Panc1 (cell line): ENCODE data around the gene B3GNT4. TPM values are rescaled to one million over a fixed set of nuclear protein-coding genes. Genes with fewer than 3 reads are reported as not detected.

Source experiments
- ATAC-seq: fragments of 200-7000 bp; cut with Tn5 transposase; 2 replicates; pipeline ENCODE4 v1.9.1; 2020; ENCODE audit warnings: mild to moderate bottlenecking, moderate library complexity
- BruUV-seq: library from RNA; stranded (reverse); fragments of 400-500 nt; replicated peaks from 2 replicates; lab custom pipeline; 2021; lab: Mats Ljungman, UMichigan
- CTCF ChIA-PET: fragments of 300-600 bp; sonication (Branson Sonifier 250); formaldehyde crosslinking; loops from one replicate; lab custom pipeline; 2022; ENCODE audit warnings: antibody characterized with exemption; lab: Charles Lee
- POLR2A ChIA-PET: fragments of 300-600 bp; sonication (Branson Sonifier 250); formaldehyde crosslinking; loops from one replicate; lab custom pipeline; 2022; ENCODE audit warnings: antibody characterized with exemption; lab: Charles Lee
- DNase-seq: peaks from one replicate; pipeline ENCODE4 v3.0.0-alpha.2; 2010; ENCODE audit warnings: low read depth, low spot score
- H3K27ac ChIP-seq: 2 replicates; pipeline ENCODE4 v1.5.1; 2011; ENCODE audit warnings: mild to moderate bottlenecking, low read length, inconsistent platforms
- H3K27me3 ChIP-seq: fragments of 200-500 bp; sonication (Bioruptor generic); 2 replicates; pipeline ENCODE4 v1.6.0; 2014; ENCODE audit warnings: low read length, inconsistent platforms; ENCODE audit not compliant: control insufficient read depth, insufficient read depth
- H3K36me3 ChIP-seq: fragments of 200-500 bp; sonication (Bioruptor generic); 2 replicates; pipeline ENCODE4 v1.5.1; 2014; ENCODE audit warnings: inconsistent platforms, mild to moderate bottlenecking, low read length, moderate library complexity; ENCODE audit not compliant: control insufficient read depth, insufficient read depth
- H3K4me1 ChIP-seq: 2 replicates; pipeline ENCODE4 v1.5.1; 2011; ENCODE audit warnings: inconsistent platforms, mild to moderate bottlenecking, low read length, moderate library complexity; ENCODE audit not compliant: control insufficient read depth, insufficient read depth
- H3K4me3 ChIP-seq, 2 experiments: 2 replicates each; pipeline ENCODE4 v1.5.1; 2011 to 2012; ENCODE audit warnings: low read depth in 2 of 2, low read length in 2 of 2, mild to moderate bottlenecking in 2 of 2, inconsistent platforms in 1 of 2, moderate library complexity in 1 of 2
- H3K9me3 ChIP-seq: fragments of 200-500 bp; sonication (Bioruptor generic); 2 replicates; pipeline ENCODE4 v1.5.1; 2014; ENCODE audit warnings: low read depth, mild to moderate bottlenecking, inconsistent platforms, low read length, moderate library complexity; ENCODE audit not compliant: control insufficient read depth, insufficient read depth
- CTCF ChIP-seq: fragments of 450-650 bp; IDR thresholded peaks from 2 replicates; pipeline ENCODE4 v1.5.1; 2017; ENCODE audit warnings: mild to moderate bottlenecking
- POLR2AphosphoS5 ChIP-seq: IDR thresholded peaks from 2 replicates; pipeline ENCODE4 v1.6.1; 2012; ENCODE audit warnings: mild to moderate bottlenecking, low read depth, low read length, moderate library complexity
- REST ChIP-seq, 2 experiments: IDR thresholded peaks; 2 replicates each; pipeline ENCODE4 v1.6.1; 2011 to 2012; ENCODE audit warnings: low read depth in 2 of 2, control low read depth in 1 of 2, low read length in 1 of 2, mild to moderate bottlenecking in 1 of 2, moderate library complexity in 1 of 2; ENCODE audit not compliant: insufficient read depth in 1 of 2
- SIN3A ChIP-seq: IDR thresholded peaks from 2 replicates; pipeline ENCODE4 v1.6.1; 2012; ENCODE audit warnings: low read depth, mild to moderate bottlenecking, low read length, moderate library complexity, borderline replicate concordance; ENCODE audit not compliant: insufficient read depth
- TCF7L2 ChIP-seq: IDR thresholded peaks from 2 replicates; pipeline ENCODE4 v1.6.1; 2011; ENCODE audit warnings: mild to moderate bottlenecking, low read depth, low read length, inconsistent platforms
- in situ Hi-C: cut with HindIII; loops from 2 replicates; pipeline ENCODE4 v1.10.0; 2016; ENCODE audit warnings: low sequenced_read_pairs, low pct_unique_long_range_greater_than_20kb
- intact Hi-C: fragments of 100-400 bp; cut with micrococcal nuclease; formaldehyde crosslinking; loops from one replicate; pipeline ENCODE4 v1.10.0; 2022; ENCODE audit not compliant: unreplicated experiment
- total RNA-seq: library from RNA; stranded (reverse); gene quantifications from one replicate; pipeline ENCODE4 v1.2.1, GENCODE V29; 2021; ENCODE audit not compliant: unreplicated experiment

Gene B3GNT4
- total RNA-seq, 1 experiment from 2014 or later, result 1.8 TPM

- POLR2A ChIA-PET, result interaction anchor here (0.6 kb wide), 1 partner anchor 98 kb away, joined by 6 read pairs; no protein-coding TSS in a partner anchor
- H3K4me1 ChIP-seq, result no peaks in the 10 kb centered on the region
- no peak overlapping the region for H3K27ac ChIP-seq
- DNase-seq (no peak), ATAC-seq (no peak)
- TF ChIP-seq REST (IDR thresholded peaks at IDR 0.05; ENCODE audit: insufficient read depth in 1 of 2, low read depth in 2 of 2, low read length in 1 of 2) (no peak), POLR2AphosphoS5 (no peak), TCF7L2 (no peak), CTCF (no peak), SIN3A (no peak)
- no TSS peak for BruUV-seq
- H3K27me3 ChIP-seq, result no peaks in the 10 kb centered on the region
- in situ Hi-C loops (no loop called here), intact Hi-C loops (no loop called here)
- CTCF ChIA-PET, result no interaction called here
- H3K4me3 ChIP-seq, result no peak overlapping the region
- no peaks in the 10 kb centered on the region for H3K36me3 ChIP-seq
- no peaks in the 10 kb centered on the region for H3K9me3 ChIP-seq
Measured at GRCh38 chr12:122159882-122160281, 43.6 kb upstream of the B3GNT4 start.

DNA sequence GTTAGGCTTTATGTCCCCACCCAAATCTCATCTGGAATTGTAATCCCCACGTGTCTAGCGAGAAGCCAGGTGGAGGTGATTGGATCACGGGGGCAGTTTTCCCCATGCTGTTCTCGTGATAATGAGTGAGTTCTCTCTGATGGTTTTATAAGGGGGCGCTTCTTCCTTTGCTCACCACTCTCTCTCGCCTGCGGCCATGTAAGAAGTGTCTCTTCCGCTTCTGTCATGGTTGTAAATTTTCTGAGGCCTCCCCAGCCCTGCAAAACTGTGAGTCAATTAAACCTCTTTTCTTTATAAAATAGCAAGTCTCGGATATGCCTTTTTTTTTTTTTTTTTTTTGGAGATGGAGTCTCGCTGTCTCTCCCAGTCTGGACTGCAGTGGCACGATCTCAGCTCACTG, 42.7 kb upstream of the B3GNT4 start:
- no peak for ATAC-seq
- Histone ChIP-seq H3K36me3 (no peaks in the 10 kb centered on the region), H3K27me3 (no peaks in the 10 kb centered on the region), H3K27ac (no peak overlapping the region), H3K9me3 (no peaks in the 10 kb centered on the region), H3K4me1 (no peaks in the 10 kb centered on the region), H3K4me3 (no peak overlapping the region)
- BruUV-seq, result no TSS peak
- in situ Hi-C loops (no loop called here), intact Hi-C loops (no loop called here)
- ChIA-PET CTCF (no interaction called here), POLR2A (no interaction called here)
- DNase-seq, result no peak
- TF ChIP-seq CTCF (no peak), POLR2AphosphoS5 (no peak), TCF7L2 (no peak), REST (IDR thresholded peaks at IDR 0.05; ENCODE audit: insufficient read depth in 1 of 2, low read depth in 2 of 2, low read length in 1 of 2) (no peak), SIN3A (no peak)
